ENCODE data around the gene CAPZB. TPM values are rescaled to one million over a fixed set of nuclear protein-coding genes. Genes with fewer than 3 reads are reported as not detected.

Gene CAPZB
- total RNA-seq, 4 donors from 2014 or later = 58.2 to 109 (median 96.7) TPM

DNA sequence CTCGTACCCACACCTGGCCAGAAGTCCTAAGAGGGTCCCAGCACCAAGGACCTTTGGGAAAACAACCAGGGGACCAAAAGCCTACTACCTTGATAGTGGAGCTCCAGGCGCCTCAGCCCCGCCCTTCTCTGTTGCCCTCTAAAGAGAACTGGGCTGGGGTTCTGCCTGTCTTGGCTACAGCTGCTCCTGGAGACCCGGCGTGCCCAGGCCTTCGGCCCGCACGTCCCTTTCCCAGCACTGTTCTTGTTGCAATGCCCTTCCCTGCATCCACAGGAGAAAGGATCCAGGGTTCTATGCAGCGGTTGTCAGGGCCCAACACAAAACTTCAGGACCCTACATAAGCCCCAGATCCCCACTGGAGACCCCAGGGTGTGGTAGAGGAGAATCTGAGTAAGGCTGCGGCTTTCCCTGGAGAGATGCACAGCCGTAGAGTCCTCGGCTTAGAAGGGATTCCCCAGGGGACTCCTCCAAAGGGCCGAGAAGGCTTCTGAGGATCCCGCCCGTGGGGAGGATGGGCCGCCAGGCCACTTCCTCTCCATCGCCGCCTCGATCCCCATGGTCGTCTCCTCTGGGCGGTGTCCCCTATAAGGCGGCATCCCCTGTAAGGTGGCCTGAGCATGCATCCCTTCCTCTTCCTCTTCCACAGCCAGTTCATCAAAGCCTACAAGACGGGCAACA lies 161.2 kb downstream of the CAPZB start:
- TF ChIP-seq POLR2A (IDR thresholded peaks at IDR 0.05) (no peak), EP300 (IDR thresholded peaks at IDR 0.05) (no peak)
- TF ChIP-seq, protein P1, sequence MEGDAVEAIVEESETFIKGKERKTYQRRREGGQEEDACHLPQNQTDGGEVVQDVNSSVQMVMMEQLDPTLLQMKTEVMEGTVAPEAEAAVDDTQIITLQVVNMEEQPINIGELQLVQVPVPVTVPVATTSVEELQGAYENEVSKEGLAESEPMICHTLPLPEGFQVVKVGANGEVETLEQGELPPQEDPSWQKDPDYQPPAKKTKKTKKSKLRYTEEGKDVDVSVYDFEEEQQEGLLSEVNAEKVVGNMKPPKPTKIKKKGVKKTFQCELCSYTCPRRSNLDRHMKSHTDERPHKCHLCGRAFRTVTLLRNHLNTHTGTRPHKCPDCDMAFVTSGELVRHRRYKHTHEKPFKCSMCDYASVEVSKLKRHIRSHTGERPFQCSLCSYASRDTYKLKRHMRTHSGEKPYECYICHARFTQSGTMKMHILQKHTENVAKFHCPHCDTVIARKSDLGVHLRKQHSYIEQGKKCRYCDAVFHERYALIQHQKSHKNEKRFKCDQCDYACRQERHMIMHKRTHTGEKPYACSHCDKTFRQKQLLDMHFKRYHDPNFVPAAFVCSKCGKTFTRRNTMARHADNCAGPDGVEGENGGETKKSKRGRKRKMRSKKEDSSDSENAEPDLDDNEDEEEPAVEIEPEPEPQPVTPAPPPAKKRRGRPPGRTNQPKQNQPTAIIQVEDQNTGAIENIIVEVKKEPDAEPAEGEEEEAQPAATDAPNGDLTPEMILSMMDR (IDR thresholded peaks at IDR 0.05) = no peak
- no peaks in the 10 kb centered on the region for H3K4me1 ChIP-seq
- no peaks in the 10 kb centered on the region for H3K9me3 ChIP-seq
- H3K27me3 ChIP-seq = no peaks in the 10 kb centered on the region
- 75 to 78% methylated on average over 23 of the region's 23 CpGs for WGBS, 2 donors
- no peak overlapping the region for H3K4me3 ChIP-seq
- peaks cover 0 to 88% (median 7%) of the 10 kb centered on the region in 3 donors for H3K36me3 ChIP-seq
- DNase-seq (ENCODE audit: low spot score in 2 of 2) = no peak
- no peak overlapping the region for H3K27ac ChIP-seq

DNA sequence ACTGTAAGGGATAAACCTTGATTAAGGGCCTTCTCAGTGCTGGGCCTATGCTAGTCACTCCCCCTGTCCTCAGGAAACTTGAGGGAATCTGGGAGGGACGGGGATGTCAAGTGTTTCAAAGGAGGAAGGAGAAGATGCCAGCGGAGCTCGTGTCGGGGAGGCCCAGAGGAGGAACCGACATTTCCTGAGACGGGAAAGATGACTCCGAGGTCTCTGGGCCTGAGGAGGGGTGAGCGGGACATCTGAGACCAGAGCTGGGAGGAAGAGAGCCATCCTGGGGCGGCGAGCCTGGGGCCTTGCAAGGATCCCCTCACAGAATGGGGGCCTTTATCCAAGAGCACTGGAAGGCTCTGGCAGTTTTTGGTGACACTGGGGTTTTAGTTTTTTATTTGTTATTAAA lies 162.9 kb downstream of the CAPZB start:
- H3K4me1 ChIP-seq = peaks cover 0 to 3% (median 0%) of the 10 kb centered on the region in 4 donors
- no peak overlapping the region for H3K27ac ChIP-seq
- H3K36me3 ChIP-seq = peaks cover 0 to 88% (median 1%) of the 10 kb centered on the region in 3 donors
- no peaks in the 10 kb centered on the region for H3K9me3 ChIP-seq
- no peaks in the 10 kb centered on the region for H3K27me3 ChIP-seq
- DNase-seq (ENCODE audit: low spot score in 2 of 2) = no peak
- no peak overlapping the region for H3K4me3 ChIP-seq
- 61 to 82% methylated on average over 10 of the region's 10 CpGs for WGBS, 2 donors
- TF ChIP-seq, protein P1 (IDR thresholded peaks at IDR 0.05) = no peak
- TF ChIP-seq EP300 (IDR thresholded peaks at IDR 0.05) (no peak), POLR2A (IDR thresholded peaks at IDR 0.05) (no peak)

DNA sequence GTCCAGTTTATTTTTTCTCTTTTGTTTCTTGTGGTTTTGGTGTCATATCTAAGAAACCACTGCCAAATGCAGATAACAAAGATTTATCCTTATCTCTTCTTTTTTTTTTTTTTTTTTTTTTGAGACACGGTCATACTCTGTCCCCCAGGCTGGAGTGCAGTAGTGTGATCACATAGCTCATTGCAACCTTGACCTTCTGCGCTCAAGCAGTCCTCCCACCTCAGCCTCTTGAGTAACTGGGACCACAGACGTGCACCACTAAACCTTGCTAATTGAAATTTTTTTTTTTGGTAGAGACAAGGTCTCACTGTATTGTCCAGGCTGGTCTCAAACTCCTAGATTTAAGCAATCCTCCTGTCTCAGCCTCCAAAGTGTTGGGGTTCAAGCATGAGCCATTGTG lies 164.3 kb downstream of the CAPZB start:
- Histone ChIP-seq H3K27ac (no peak overlapping the region), H3K4me1 (peaks cover 0 to 10% (median under 1%) of the 10 kb centered on the region in 4 donors), H3K36me3 (peaks cover 0 to 78% (median 0%) of the 10 kb centered on the region in 3 donors), H3K9me3 (no peaks in the 10 kb centered on the region), H3K4me3 (no peak overlapping the region), H3K27me3 (no peaks in the 10 kb centered on the region)
- 86 to 89% methylated on average over 3 of the region's 3 CpGs for WGBS, 2 donors
- no peak for DNase-seq (ENCODE audit: low spot score in 2 of 2)
- TF ChIP-seq EP300 (IDR thresholded peaks at IDR 0.05) (no peak), POLR2A (IDR thresholded peaks at IDR 0.05) (no peak)

DNA sequence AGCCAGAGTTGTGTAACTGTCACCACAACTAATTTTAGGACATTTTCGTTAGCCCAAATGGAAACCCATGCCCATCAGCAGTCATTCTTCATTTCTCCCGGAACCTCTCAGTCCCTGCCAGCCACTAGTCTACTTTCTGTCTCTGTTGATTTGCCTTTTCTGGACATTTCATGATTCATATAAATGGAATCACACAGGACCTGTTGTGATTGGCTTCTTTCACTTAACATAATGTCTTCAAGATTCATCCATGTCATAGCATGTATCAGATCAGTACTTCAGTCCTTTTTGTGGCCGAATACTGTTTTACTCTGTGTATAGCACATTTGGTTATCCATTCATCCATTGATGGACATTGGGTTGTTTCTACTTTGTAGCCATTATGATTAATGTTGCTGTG lies 166.1 kb downstream of the CAPZB start:
- TF ChIP-seq EP300 (IDR thresholded peaks at IDR 0.05) (no peak), POLR2A (IDR thresholded peaks at IDR 0.05) (no peak)
- TF ChIP-seq, protein P1 (IDR thresholded peaks at IDR 0.05) = no peak
- no peaks in the 10 kb centered on the region for H3K27me3 ChIP-seq
- H3K4me1 ChIP-seq = peaks cover 0 to 29% (median 2%) of the 10 kb centered on the region in 4 donors
- peaks cover 0 to 71% (median 0%) of the 10 kb centered on the region in 3 donors for H3K36me3 ChIP-seq
- H3K27ac ChIP-seq = no peak overlapping the region
- no peaks in the 10 kb centered on the region for H3K9me3 ChIP-seq
- WGBS, 2 donors = 87% methylated on average over 3 of the region's 3 CpGs
- H3K4me3 ChIP-seq = no peak overlapping the region
- no peak for DNase-seq (ENCODE audit: low spot score in 2 of 2)

DNA sequence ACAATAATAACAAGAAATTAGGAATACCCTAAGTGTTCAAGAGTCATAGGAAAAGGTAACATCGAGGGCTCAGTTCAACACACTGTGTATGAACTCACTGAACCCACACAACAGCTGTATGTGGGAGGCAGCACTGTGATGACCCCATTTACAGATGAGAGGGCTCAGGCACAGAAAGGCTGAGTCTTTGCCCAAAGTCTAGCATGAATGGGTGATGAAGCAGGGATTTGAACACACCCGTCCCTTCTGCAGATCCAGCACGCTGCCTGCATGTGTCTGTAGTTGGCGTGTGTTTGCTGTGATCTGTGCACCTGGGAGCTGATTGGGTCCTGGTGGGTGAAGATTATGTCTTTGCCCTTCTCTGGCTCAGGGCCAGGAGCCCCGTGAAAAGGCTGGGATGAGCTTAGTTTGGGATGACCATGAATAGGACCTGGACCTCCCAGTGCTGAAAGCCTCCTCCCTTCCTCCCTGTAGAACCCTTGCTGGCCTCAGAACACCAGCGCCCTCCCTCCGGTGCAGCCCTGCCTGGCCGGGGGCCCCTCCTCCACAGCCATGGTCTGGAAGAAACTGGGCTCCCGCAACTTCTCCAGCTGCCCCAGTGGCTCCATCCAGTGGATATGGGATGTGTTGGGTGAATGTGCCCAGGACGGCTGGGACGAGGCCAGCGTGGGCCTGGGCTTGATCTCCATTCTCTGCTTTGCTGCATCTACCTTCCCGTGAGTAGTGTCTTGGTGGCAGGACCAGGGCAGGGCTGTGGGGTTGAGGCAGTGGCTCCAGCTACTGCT lies 168.0 kb downstream of the CAPZB start:
- no peaks in the 10 kb centered on the region for H3K9me3 ChIP-seq
- no peak for DNase-seq (ENCODE audit: low spot score in 2 of 2)
- WGBS, 2 donors = 59 to 69% methylated on average over 10 to 13 of the region's 13 CpGs

More for the DNA sequence above, 168.0 kb downstream of the CAPZB start:
- H3K27ac ChIP-seq = no peak overlapping the region
- H3K27me3 ChIP-seq = no peaks in the 10 kb centered on the region
- TF ChIP-seq, protein P1 (IDR thresholded peaks at IDR 0.05) = no peak
- TF ChIP-seq EP300 (IDR thresholded peaks at IDR 0.05) = no peak
- no peak for TF ChIP-seq POLR2A (IDR thresholded peaks at IDR 0.05)
- H3K36me3 ChIP-seq = peaks cover 0 to 54% (median 0%) of the 10 kb centered on the region in 3 donors
- peaks cover 0 to 45% (median 15%) of the 10 kb centered on the region in 4 donors for H3K4me1 ChIP-seq
- H3K4me3 ChIP-seq = no peak overlapping the region
